Measurements from ENCODE around the gene FBLN1. TPM values are rescaled to one million over a fixed set of nuclear protein-coding genes. Genes with fewer than 3 reads are reported as not detected.
"Not testable (repeated sequence)": the region's sequence is repeated elsewhere in the genome, so short reads cannot be mapped to it uniquely, and the experiment has no call there.

The FBLN1 gene
- total RNA-seq, 1 experiment from 2014 or later = 28.6 TPM

- intact Hi-C loops (cut with micrococcal nuclease; ENCODE audit: unreplicated experiment) = no loop called here
- H3K27me3 Mint-ChIP-seq (ENCODE audit: unreplicated experiment) = no peaks in the 10 kb centered on the region
- H3K4me1 Mint-ChIP-seq (ENCODE audit: low read depth, unreplicated experiment) = peaks cover 76% of the 10 kb centered on the region
- no peak overlapping the region for H3K4me3 Mint-ChIP-seq (ENCODE audit: low read depth, unreplicated experiment)
- no TSS peak for BruUV-seq (replicated peaks)
- H3K36me3 Mint-ChIP-seq (ENCODE audit: insufficient read depth, unreplicated experiment) = peaks cover 39% of the 10 kb centered on the region
- H3K27ac Mint-ChIP-seq (ENCODE audit: unreplicated experiment) = peak overlapping the region; percentile 71
- no peaks in the 10 kb centered on the region for H3K9me3 Mint-ChIP-seq (ENCODE audit: low read depth, unreplicated experiment)
- CTCF ChIA-PET = interaction anchor here (0.7 kb wide), 1 partner anchor 76 kb away, joined by 9 read pairs; no protein-coding TSS in a partner anchor
- no peak for DNase-seq
- no peak for TF ChIP-seq CTCF (IDR thresholded peaks at IDR 0.05; ENCODE audit: unreplicated experiment)
Observed at GRCh38 chr22:45602004-45602733, 99.5 kb downstream of the FBLN1 start.

- intact Hi-C loops (cut with micrococcal nuclease; ENCODE audit: unreplicated experiment) = no loop called here
- DNase-seq = no peak
- peaks cover 76% of the 10 kb centered on the region for H3K4me1 Mint-ChIP-seq (ENCODE audit: low read depth, unreplicated experiment)
- H3K27ac Mint-ChIP-seq (ENCODE audit: unreplicated experiment) = peak overlapping the region; percentile 71
- no peak for TF ChIP-seq CTCF (IDR thresholded peaks at IDR 0.05; ENCODE audit: unreplicated experiment)
- H3K36me3 Mint-ChIP-seq (ENCODE audit: insufficient read depth, unreplicated experiment) = peaks cover 39% of the 10 kb centered on the region
- BruUV-seq (replicated peaks) = no TSS peak
- H3K4me3 Mint-ChIP-seq (ENCODE audit: low read depth, unreplicated experiment) = no peak overlapping the region
- H3K27me3 Mint-ChIP-seq (ENCODE audit: unreplicated experiment) = no peaks in the 10 kb centered on the region
- H3K9me3 Mint-ChIP-seq (ENCODE audit: low read depth, unreplicated experiment) = no peaks in the 10 kb centered on the region
- CTCF ChIA-PET = interaction anchor here (0.7 kb wide), 1 partner anchor 75 kb away, joined by 9 read pairs; no protein-coding TSS in a partner anchor
Observed at GRCh38 chr22:45602824-45603595, 100.3 kb downstream of the FBLN1 start.

- BruUV-seq (replicated peaks) = no TSS peak
- no peaks in the 10 kb centered on the region for H3K27me3 Mint-ChIP-seq (ENCODE audit: unreplicated experiment)
- H3K9me3 Mint-ChIP-seq (ENCODE audit: low read depth, unreplicated experiment) = no peaks in the 10 kb centered on the region
- no peak overlapping the region for H3K4me3 Mint-ChIP-seq (ENCODE audit: low read depth, unreplicated experiment)
- DNase-seq = no peak
- intact Hi-C loops (cut with micrococcal nuclease; ENCODE audit: unreplicated experiment) = loop anchor here (2.0 kb wide), 1 partner anchor 35 kb away; no protein-coding TSS in a partner anchor
- peak overlapping the region; percentile 71 for H3K27ac Mint-ChIP-seq (ENCODE audit: unreplicated experiment)
- CTCF ChIA-PET = no interaction called here
- TF ChIP-seq CTCF (IDR thresholded peaks at IDR 0.05; ENCODE audit: unreplicated experiment) = no peak
- H3K36me3 Mint-ChIP-seq (ENCODE audit: insufficient read depth, unreplicated experiment) = peaks cover 39% of the 10 kb centered on the region
- peaks cover 81% of the 10 kb centered on the region for H3K4me1 Mint-ChIP-seq (ENCODE audit: low read depth, unreplicated experiment)
Observed at GRCh38 chr22:45603619-45604018, 100.9 kb downstream of the FBLN1 start.

DNA sequence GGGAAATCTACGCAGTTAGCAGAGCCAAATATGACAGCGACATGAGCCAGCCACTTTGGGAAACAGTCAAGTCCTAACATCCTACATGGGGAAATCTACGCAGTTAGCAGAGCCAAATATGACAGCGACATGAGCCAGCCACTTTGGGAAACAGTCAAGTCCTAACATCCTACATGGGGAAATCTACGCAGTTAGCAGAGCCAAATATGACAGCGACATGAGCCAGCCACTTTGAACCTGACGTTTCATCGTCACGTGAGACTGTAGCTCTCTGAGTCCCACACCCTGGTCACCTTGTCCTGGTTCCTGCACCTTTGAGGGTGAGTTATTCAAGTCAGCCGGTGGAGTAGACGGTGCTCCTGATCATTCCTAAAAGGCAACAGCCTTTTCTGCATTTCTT, 105.4 kb downstream of the FBLN1 start:
- H3K27me3 Mint-ChIP-seq (ENCODE audit: unreplicated experiment); H3K27ac Mint-ChIP-seq (ENCODE audit: unreplicated experiment); DNase-seq; H3K4me3 Mint-ChIP-seq (ENCODE audit: low read depth, unreplicated experiment); CTCF ChIA-PET; BruUV-seq (replicated peaks); intact Hi-C loops (cut with micrococcal nuclease; ENCODE audit: unreplicated experiment); H3K9me3 Mint-ChIP-seq (ENCODE audit: low read depth, unreplicated experiment): not testable (repeated sequence)
- H3K36me3 Mint-ChIP-seq (ENCODE audit: insufficient read depth, unreplicated experiment) = peaks cover 34% of the 10 kb centered on the region
- peaks cover 53% of the 10 kb centered on the region for H3K4me1 Mint-ChIP-seq (ENCODE audit: low read depth, unreplicated experiment)
